GM21723 (cell line): Measurements from ENCODE around the gene TEX101.

Experiments used
- ATAC-seq: cut with Tn5 transposase; IDR thresholded peaks from one replicate; pipeline ENCODE4 v1.9.1; 2021; ENCODE audit warnings: mild to moderate bottlenecking, moderate library complexity; ENCODE audit not compliant: unreplicated experiment

Gene TEX101

DNA sequence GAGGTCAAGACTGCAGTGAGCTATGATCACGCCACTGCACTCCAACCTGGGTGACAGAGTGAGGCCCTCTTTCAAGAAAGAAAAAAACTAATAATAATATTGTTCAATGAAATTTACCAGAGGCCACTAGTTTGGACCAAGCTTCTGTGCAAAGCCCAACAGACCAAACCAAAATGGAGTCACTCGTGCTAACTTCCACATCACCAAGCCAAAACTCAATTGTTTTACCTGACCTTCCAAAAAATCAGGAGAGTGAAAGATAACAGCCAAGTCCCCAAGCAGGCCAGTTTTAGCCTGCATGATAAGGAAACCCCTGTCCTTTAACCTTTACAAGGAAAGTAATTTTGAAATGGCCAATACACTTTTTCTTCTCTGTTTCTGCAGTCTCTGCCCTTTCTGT, 30.7 kb downstream of the TEX101 start:
- no peak for ATAC-seq

DNA sequence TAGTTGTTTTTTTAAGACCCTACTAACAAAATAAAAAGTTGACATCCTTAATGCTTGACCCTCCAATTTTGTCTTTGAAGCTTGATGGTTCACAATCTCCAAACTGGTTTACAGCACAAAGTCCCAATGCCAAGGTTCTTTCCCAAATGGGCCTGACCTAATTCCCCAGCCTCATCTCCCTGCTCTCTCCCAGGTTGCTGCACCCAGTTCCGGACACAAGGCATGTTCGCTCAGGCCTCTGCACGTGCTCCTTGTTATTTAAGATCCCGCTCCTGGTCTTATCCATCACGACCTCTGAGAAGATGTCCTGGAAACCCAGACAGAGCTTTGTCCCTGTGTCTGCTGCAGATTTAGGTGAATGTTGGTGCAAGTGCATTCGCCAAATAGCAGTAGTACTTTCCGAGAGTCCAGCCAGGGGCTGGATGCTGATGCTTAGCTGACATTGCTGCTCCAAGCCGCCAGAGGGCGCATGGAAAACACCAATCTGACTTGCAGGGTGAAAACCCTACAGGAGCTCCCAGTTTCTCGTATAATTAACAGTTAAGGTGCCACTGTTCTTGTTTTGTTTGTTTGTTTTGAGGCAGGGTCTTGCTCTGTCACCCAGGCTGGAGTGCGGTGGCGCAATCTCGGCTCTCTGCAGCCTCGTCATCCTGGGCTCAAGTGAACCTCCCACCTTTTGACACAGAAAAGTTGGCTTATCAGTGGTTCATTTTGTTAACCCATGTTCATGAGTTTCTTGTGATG, 32.2 kb downstream of the TEX101 start:
- ATAC-seq, result no peak

DNA sequence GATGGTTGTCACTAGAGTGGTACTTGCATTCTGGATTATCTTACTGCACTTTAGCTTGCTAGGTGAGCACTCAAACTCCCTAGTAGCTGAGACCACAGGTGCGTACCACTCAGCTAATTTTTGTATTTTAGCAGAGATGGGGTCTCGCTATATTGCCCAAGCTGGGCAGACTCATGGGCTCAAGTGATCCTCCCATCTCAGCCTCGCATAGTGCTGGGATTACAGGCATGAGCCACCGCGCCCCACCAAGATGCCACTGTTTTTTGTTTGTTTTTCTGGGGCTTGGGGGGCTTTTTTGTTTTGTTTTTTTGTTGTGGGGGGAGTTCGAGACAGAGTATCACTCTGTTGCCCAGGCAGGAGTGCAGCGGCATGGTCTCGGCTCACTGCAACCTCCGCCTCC, 33.0 kb downstream of the TEX101 start:
- ATAC-seq, result no peak

DNA sequence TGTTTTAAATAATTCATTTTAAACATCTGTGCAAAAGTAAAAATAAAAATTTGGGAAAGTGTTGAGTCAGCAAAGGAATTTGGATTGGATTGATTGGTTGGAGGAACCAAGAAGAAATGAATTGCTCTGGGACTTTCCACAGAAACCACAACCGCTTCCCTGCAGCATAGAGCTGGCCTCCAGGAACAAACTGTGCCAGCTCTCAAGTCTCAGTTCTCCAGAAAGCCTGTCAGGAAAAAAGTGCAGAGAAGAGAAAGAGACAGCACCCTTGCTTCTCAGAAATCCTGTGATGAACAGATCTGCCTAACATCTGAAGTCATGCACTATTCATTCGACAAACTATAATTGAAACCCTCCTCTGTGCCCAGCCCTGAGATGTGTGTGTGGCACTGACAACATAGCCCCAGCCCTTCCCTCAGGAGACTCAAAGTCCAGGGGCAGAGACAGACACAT, 35.9 kb downstream of the TEX101 start:
- no peak for ATAC-seq

DNA sequence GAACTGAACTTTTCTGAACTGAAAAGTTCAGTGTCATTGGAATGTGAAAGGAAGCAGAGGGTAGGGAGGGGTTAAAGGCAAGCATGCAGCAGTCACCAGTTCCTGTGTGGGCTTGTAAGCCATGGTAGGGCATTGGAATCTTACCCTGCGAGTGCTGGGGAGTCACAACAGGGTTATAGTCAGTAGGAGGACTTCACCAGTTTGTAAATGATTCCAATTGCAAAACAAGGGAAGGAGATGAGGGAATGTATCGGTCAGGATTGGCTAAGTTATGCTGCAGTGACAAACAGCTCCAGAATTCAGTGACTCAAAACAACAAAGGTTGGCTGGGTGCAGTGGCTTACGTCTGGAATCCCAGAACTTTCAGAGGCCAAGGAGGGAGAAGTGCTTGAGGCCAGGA, 37.9 kb downstream of the TEX101 start:
- ATAC-seq, result no peak

DNA sequence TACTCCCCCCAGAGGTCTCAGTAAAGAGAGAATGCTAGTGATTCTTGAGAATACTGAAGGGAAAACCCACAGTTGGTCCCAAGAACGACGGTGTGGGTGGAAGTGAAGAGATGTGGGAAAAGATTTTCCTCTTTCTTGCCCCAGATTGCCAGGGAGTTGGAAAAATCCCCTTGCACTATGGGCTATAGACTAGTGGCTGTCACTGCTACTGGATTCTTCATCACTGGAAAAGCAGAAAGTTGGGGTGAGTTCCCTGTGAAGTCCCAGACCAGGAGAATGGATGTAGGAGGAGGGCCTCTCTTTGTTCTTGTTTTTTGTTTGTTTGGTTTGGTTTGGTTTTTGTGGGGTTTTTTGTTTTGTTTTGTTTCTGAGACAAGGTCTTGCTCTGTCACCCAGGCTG, 39.3 kb downstream of the TEX101 start:
- no peak for ATAC-seq

DNA sequence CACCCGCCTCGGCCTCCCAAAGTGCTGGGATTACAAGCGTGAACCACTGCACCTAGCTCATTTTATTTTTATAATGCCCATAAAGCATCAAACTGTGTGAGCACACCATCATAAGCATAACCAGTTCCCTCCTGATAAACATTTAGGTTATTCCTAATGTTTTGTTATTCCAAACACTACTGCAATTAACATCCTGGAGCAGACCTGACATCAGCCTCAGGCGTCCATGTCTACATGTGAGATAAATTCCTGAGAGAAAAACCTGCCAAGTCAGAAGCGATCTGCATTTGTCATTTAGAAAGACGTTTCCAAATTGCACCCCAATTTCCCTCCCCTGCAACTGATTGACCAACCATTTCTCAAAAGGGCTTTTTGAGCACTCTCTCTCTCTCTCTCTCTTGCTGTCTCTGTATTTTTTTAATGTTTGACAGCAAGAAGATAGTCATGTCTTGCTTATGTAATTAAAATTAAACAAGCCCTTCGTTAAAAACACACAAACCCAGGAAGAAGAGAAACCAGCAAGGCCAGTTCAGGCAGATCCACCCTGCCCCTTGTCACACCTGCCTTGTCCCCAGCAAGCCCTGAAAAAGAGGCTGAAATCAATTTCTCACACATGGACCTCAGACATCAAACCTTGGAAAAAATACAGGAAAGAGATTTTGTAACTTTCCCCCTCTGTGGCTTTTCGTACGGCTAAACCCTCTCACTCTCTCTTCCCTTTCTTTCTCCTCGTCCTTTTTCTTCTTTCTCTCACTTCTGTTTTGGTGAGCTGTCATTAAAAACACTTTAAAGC, 40.8 kb downstream of the TEX101 start:
- ATAC-seq, result no peak

DNA sequence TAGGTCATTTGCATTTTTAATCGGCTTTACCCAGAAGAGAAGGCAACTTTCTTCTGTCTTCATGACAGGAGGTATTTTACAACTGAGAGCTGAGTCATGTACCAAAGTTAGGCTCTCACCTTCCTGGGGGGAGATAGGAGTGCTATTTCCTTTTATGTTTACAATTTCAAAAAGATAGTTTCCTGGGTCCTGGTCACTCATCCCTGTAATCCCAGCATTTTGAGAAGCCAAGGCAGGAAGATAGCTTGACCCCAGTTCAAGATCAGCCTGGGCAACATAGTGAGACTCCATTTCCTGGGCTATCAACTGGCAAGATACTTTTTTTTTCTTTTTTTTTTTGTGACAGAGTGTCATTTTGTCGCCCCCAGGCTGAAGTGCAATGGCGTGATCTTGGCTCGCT, 43.1 kb downstream of the TEX101 start:
- no peak for ATAC-seq

DNA sequence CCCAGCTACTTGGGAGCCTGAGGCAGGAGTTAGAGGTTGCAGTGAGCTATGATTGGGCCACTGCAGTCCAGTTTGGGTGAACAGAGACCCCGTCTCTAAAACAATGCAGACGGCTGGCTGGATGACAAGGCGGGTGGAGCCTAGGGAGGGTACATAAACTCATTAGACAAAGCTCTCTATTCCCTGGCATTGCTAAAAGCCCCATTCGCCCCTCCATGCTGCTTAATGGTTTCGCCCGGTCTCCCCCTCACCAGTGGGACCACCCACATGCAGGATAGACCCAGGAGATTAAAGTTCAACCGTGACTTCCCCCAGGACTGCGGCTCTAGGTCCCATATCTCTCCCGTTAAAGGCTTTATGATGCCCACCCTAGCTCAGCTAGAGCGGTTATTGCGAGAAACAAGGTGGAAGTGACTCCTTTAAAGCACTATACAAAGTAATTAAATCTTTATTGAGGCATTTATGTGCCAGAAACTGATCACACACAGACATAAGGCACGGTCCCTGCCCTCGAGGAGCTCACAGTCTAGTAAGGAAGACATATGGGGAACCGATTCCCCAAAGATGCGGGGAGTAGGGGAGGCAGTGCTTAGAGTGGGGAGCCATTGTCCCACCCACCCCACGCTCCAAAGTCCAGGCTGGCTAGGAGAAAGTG, 45.8 kb downstream of the TEX101 start:
- no peak for ATAC-seq

DNA sequence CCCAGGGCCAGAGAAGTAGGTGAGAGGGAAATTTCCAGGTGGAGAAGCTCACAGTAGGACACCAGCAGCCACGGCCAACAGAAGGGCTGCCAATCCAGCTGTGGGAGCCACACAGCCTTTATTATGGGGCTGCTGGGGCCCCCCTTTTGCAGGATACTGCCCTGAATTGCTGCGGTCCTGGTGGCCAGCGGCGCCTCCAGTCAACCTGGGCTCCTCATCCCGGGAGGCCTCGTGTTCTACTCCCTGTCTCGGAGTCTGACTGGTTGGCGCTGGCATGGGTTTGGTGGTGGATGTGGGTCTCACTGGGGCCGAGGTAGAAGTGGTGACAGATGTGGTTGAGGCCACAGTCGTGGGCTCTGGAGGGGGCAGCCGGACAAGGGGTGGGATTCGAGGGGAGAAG, 46.6 kb downstream of the TEX101 start:
- ATAC-seq, result no peak

DNA sequence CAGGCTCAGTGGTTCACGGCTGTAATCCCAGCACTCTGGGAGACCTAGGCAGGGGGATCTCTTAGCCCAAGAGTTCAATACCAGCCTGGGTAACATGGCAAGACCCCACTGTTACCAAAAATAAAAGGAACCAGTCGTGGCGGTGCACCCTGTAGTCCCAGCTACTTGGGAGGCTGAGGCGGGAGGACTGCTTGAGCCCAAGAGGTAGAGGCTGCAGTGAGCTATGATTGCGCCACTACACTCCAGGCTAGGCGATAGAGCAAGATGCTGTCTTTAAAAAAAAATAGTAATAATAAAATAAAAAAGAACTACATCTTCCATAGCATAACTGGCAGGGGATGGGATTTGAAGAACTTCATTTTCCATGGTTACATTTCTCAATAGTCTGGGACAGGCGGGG, 47.7 kb downstream of the TEX101 start:
- ATAC-seq, result no peak

DNA sequence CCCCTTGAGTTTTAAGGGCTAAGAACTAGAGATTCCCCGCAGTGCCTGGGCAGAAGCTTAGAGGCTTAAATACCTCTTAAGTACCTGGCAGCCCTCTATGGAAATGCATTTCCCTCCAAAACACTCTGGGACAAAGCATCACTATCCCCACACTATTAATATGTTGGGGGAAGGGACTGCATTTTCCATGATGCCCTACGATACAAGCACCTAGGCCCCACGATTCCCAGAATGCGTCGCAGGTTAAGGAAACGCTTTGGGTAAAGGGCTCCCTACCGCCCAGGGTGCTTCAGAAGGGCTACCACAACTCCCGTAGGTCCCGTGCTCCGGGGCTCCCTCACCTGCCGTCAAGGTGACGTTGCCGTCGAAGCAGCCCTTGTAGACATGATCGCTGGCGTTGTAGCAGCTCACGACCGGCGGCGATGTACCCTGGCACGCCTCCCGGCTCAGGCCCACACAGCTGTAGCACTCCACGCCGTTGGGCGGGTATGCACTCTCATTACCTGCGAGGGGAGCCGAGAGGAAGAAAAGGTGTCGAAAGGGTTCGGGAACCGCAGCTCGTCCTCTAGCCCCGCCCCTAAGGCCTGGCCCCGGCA, 48.2 kb downstream of the TEX101 start:
- no peak for ATAC-seq

DNA sequence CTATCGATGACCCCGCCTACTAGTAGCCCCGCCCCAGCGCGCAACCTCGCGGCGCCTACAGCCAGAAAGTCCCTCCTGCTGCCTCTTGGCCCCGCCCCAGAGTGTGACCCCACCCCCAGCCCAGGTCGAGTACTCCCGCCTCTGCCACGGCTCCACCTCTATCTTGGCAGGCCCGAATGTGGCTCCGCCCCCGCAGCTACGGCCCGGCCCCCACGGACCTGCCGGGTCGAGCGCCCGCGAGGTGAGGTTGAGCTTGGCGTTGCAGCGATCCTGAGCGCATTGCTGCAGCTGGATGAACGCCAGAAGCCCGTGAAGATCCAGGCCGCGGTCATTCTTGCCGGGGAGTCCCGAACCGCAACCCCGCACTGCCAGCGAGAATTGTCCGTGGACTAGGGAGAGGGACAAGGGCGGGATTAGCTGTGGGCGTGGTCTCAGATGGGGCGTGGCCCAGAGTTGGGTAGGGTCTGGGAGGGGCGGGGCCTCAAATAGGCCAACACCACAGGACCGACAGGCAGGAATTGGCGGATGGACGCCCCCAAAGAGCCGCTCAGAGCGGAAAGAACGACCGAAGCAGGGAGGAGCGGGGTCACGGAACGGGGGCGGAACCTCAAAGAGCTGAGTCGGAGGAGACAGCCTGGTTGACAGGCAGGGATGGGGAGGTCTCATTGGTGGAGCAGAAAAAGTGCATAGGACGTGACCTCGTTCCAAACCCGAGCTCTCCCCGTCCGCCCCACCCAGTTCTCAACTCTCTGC, 48.9 kb downstream of the TEX101 start:
- ATAC-seq, result peak; percentile 74

DNA sequence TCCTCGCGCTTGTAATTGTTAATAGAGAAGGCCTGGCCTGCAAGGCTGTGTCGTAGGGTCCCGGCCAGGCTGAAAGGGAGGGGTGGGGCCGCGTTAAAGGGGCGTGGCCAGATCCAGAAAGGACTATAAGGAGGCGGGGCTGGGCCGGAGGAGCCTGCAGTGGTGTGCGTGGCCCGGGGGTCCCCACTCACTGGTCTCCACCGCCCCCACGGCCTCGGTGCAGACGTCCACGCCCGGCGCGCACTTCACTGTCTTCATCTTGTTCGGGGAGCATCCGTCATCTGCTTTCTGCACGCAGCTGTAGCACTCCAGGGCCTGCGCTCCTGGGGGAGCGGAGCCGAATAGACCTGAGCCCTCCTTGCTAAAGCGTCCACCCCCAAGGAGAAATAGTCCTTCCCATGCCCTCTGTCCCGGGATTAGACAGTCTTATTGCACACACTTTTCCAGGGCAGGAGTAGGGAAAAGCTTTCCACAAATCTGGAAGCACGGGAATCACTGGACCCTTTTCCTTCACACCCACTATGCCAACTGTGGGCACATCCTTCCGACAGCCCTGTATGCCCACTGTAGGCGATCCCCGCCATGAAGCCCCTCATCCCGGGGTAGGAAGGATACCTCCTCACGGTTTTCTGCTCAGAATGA, 49.6 kb downstream of the TEX101 start:
- ATAC-seq, result peak; percentile 59

DNA sequence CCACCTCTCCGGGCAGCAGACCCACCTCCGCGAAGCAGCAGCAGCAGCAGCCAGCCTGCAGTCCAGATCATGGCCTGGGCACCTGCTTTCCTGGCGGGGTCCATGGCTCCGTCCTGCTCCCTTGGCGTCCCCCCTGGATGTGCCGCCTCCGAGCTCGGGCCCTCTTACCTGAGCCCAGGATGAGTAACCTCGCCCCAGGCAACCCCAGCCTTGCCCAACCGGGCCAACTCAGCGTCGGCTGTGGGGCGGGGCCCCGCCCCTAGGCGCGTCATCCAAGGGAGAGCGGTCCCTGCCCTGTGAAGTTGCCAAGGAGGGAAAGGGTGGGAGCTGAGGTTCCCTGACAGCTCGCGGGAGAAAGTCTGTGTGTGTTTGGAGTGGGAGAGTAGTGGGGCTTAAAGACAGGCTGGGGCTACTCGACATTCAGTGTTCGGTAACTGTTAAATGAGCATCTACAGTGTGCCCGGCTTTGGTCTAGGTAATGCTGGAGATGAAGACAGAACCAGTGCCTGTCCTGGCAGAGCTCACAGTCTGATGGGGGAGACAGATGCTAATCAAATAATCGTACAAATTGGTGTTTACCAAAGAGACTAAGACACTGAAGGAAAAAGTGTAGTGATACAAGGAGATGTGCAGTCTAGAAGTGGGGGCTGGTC, 50.9 kb downstream of the TEX101 start, which contains the start of gene LYPD3:
TSS of gene LYPD3 (minus strand) at position 141 of the 653 bp plus-strand sequence. CDS start at position 104, 37 bp downstream.
- no peak for ATAC-seq

DNA sequence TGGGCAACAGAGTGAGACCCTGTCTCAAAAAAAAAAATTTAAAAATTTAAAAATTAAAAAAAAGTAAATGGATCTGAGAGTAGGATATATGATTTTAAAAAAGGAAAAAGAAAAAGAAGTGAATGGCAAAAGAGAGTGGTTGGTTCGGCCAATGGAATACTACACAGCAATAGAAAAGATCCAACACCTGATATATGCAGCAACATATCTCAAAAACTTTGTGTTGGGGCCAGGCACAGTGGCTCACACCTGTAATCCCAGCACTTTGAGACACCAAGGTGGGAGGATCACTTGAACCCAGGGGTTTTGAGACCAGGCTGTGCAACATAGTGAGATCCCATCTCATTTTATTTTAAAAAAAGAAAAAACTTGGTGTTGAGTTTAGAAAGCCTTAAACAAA, 52.1 kb downstream of the TEX101 start:
- no peak for ATAC-seq

DNA sequence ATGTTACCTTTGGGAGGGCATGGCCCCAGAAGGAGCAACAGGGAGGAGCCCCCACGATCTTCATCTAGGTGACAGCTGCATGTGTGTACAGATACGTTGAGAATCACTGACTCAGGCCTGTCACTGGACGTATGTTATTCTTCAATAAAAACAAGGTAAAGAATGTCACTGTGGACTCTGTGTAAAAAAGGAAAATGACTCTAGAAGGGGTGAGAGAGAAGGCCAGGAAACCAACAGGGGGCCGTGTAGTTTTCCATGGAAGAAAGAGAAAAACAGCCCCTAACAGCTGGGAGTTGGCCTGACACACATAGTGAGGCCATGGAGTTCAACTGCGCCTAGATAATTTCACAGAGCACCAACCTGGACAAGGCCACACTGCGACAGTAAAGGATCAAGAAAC, 52.6 kb downstream of the TEX101 start:
- no peak for ATAC-seq

DNA sequence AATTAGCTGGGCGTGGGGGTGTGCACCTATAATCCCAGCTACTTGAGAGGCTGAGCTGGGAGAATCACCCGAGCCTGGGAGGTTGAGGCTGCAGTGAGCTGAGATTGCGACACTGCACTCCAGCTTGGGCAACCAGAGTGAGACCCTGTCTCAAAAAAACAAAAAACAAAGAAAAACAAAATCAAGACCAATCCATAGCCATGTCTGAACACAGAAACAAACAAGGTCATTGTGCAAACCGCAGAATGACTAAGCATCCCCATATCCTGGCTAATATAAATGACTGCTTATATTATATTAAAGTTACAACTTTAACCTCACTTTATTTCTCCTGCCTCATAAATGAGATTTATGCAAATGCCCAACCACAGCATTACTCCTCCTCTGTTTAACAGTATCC, 53.0 kb downstream of the TEX101 start:
- no peak for ATAC-seq
